Type B pancreatic cell (in vitro differentiated cells): ENCODE data around the gene EPSTI1. TPM values are rescaled to one million over a fixed set of nuclear protein-coding genes. Genes with fewer than 3 reads are reported as not detected.

Experiments used
- DNase-seq: peaks from one replicate; pipeline ENCODE4 v3.0.0; 2021; ENCODE audit warnings: mixed read lengths; ENCODE audit not compliant: unreplicated experiment; ENCODE audit errors: extremely low spot score
- H3K27ac Mint-ChIP-seq: 2 replicates; pipeline ENCODE4 v1.8.0; 2021; ENCODE audit warnings: mild to moderate bottlenecking, mixed read lengths
- H3K27me3 Mint-ChIP-seq: 2 replicates; pipeline ENCODE4 v1.8.0; 2021; ENCODE audit warnings: mixed read lengths
- H3K36me3 Mint-ChIP-seq: 2 replicates; pipeline ENCODE4 v1.8.0; 2021; ENCODE audit warnings: mixed read lengths
- H3K4me1 Mint-ChIP-seq: one replicate; pipeline ENCODE4 v1.8.0; 2021; ENCODE audit warnings: mixed read lengths; ENCODE audit not compliant: unreplicated experiment
- H3K4me3 Mint-ChIP-seq: 2 replicates; pipeline ENCODE4 v1.8.0; 2021; ENCODE audit warnings: mild to moderate bottlenecking, mixed read lengths
- H3K9me3 Mint-ChIP-seq: 2 replicates; pipeline ENCODE4 v1.8.0; 2021; ENCODE audit warnings: mixed read lengths
- total RNA-seq: library from RNA; stranded (reverse); gene quantifications from 2 replicates; pipeline ENCODE4 v1.2.1, GENCODE V29; 2021; ENCODE audit warnings: low replicate concordance
- TF ChIP-seq, protein P1 (sequence below): fragments of 200-600 bp; sonication (generic); conservative IDR thresholded peaks from 2 replicates; pipeline ENCODE4 v1.5.0; 2021; ENCODE audit warnings: antibody characterized with exemption, mild to moderate bottlenecking

EPSTI1 gene
- total RNA-seq, 1 donor from 2014 or later, result 7.9 TPM

DNA sequence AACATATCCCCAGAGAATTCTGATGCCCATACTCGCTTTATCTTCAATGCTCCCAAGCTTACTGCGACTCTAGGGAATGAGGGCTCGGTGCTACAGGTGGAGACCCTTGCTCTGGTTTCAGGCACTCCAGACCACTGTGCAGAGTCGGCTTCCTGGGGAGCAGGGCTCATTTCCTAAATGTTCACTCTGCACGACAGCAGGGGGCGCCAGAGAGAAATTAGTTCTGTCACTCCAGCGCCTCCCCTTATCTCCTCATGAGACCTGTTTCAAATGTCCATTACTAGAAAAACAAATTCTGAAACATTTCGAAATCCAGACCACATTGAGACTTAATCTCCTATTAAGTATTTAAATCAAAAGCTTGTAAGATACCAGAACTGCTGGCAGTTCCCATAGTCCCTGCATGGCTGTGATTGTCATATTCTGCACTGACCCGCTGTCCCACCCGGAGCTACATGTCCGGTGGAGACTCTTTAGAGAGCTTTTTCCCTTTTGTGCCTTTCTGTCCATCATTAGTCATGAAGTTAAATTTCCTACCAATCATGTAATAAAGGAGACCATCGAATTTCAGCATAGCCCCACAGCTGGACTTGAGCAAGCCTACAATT is 22.4 kb downstream of the EPSTI1 start:
- peak; percentile 76 for DNase-seq
- TF ChIP-seq, protein P1, sequence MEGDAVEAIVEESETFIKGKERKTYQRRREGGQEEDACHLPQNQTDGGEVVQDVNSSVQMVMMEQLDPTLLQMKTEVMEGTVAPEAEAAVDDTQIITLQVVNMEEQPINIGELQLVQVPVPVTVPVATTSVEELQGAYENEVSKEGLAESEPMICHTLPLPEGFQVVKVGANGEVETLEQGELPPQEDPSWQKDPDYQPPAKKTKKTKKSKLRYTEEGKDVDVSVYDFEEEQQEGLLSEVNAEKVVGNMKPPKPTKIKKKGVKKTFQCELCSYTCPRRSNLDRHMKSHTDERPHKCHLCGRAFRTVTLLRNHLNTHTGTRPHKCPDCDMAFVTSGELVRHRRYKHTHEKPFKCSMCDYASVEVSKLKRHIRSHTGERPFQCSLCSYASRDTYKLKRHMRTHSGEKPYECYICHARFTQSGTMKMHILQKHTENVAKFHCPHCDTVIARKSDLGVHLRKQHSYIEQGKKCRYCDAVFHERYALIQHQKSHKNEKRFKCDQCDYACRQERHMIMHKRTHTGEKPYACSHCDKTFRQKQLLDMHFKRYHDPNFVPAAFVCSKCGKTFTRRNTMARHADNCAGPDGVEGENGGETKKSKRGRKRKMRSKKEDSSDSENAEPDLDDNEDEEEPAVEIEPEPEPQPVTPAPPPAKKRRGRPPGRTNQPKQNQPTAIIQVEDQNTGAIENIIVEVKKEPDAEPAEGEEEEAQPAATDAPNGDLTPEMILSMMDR, result peak; percentile 86
- Mint-ChIP-seq H3K36me3 (peaks cover 9% of the 10 kb centered on the region), H3K4me3 (peak overlapping the region; percentile 44), H3K4me1 (peaks cover 40% of the 10 kb centered on the region), H3K9me3 (peaks cover 5% of the 10 kb centered on the region), H3K27ac (peak overlapping the region; percentile 87), H3K27me3 (peaks cover 4% of the 10 kb centered on the region)

DNA sequence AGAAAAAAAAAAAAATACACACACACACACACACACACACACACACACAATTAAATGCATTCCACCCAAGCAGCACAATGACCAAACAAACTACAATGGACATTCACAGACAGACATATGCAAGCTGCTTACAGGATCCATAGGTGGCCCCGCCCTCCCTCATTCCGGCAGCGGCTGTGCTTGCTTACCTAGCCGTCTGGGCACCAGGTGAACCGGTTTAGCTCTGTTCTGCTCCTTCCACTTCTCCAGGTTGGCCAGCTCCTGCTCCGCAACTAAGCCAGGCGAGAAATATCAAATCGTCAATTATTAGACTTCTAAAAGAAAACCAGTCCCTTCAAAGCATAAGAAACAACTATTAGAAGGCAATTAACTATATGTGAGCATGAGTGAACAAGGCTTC is 23.1 kb downstream of the EPSTI1 start:
- Mint-ChIP-seq H3K4me1 (peaks cover 41% of the 10 kb centered on the region), H3K27ac (peak overlapping the region; percentile 84)

DNA sequence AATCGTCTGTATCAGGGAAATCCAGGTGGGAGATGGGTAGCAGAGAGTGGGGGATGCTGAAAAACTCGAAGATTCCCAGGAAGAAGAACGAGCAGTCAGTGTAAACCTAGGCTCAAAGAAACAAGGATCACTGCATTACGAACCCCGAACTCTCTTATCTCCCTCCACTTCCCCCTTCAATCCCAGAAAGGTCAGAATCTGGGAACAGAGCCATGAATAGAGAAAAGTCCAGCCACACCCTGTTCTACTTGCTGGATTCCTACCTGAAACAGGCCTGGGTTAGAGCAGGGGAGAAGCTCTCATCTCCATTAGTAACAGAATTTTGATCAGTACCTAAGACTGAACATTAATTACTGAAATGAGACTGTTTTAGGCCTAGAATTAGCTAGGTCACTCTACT is 24.4 kb downstream of the EPSTI1 start:
- TF ChIP-seq, protein P1, result no peak
- no peak for DNase-seq
- Mint-ChIP-seq H3K4me3 (no peak overlapping the region), H3K9me3 (peaks cover 3% of the 10 kb centered on the region), H3K27me3 (peaks cover 4% of the 10 kb centered on the region), H3K4me1 (peaks cover 41% of the 10 kb centered on the region), H3K36me3 (peaks cover 14% of the 10 kb centered on the region), H3K27ac (peak overlapping the region; percentile 58)

More for the DNA sequence above, 23.1 kb downstream of the EPSTI1 start:
- H3K4me3 Mint-ChIP-seq, result peak overlapping the region; percentile 24
- peaks cover 3% of the 10 kb centered on the region for H3K9me3 Mint-ChIP-seq
- peaks cover 4% of the 10 kb centered on the region for H3K27me3 Mint-ChIP-seq
- peak; percentile 75 for DNase-seq
- TF ChIP-seq, protein P1, result no peak
- H3K36me3 Mint-ChIP-seq, result peaks cover 9% of the 10 kb centered on the region

DNA sequence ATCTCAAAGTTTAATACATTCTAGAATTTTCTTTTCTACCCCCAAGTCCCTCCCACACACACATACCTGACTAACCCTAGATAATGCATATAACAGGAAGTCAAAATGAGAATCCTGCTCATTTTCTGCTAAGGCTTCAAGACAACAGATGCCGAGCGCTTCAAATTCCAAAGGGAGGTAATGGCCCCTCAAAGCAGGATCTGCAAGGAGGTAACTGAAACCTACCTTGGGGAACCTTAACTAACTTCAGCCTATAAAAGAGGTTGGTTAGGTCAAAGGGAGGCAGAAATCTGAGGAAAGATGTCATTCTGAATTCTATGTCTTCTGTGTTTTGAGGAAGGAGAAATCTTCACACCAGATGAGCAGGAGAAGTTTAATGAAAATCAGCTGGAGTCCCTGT is 26.8 kb downstream of the EPSTI1 start:
- no peak for DNase-seq
- TF ChIP-seq, protein P1, result no peak
- peaks cover 26% of the 10 kb centered on the region for H3K4me1 Mint-ChIP-seq
- H3K9me3 Mint-ChIP-seq, result no peaks in the 10 kb centered on the region
- H3K27ac Mint-ChIP-seq, result no peak overlapping the region
- peaks cover 4% of the 10 kb centered on the region for H3K27me3 Mint-ChIP-seq
- H3K4me3 Mint-ChIP-seq, result no peak overlapping the region
- H3K36me3 Mint-ChIP-seq, result peaks cover 14% of the 10 kb centered on the region

DNA sequence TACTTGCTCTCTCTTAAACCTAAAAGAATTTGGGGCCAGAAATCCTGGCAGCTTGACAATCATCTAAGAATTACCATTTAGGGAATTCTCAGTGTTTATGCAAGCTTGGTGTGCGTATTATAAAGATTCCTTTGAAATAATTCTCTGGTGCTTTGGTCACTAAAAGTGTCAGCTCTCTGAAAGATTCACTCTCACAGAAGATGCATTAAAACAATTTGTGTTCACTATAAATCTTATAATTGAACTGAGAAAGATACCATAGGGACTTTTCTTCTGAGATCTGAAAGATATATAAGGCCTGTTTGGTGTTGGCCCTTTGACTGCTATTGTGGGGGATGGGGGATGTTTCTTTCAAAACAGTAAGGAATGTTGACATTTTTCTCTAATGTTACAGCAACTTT is 27.3 kb downstream of the EPSTI1 start:
- TF ChIP-seq, protein P1, result no peak
- H3K4me3 Mint-ChIP-seq, result no peak overlapping the region
- H3K9me3 Mint-ChIP-seq, result no peaks in the 10 kb centered on the region
- H3K4me1 Mint-ChIP-seq, result peaks cover 26% of the 10 kb centered on the region
- no peak for DNase-seq
- peaks cover 4% of the 10 kb centered on the region for H3K27me3 Mint-ChIP-seq
- peaks cover 14% of the 10 kb centered on the region for H3K36me3 Mint-ChIP-seq
- no peak overlapping the region for H3K27ac Mint-ChIP-seq
